HepG2 (cell line): Measurements from ENCODE around the gene PKP3. TPM values are rescaled to one million over a fixed set of nuclear protein-coding genes. Genes with fewer than 3 reads are reported as not detected.
A peak's percentile ranks its signal among the peaks of the same experiment; 100 is the strongest.

Source experiments
- ATAC-seq: fragments of 200-7000 bp; cut with Tn5 transposase; 3 replicates; pipeline ENCODE4 v1.9.1; 2020; ENCODE audit warnings: mild to moderate bottlenecking, moderate library complexity
- Bru-seq: library from RNA; stranded (reverse); fragments of 400-500 nt; gene quantifications from one replicate; lab custom pipeline; 2021; lab: Mats Ljungman, UMichigan
- BruChase-seq, 2 experiments: library from RNA; stranded (reverse); fragments of 400-500 nt; gene quantifications; one replicate each; lab custom pipeline; 2021; lab: Mats Ljungman, UMichigan
- BruUV-seq: library from RNA; stranded (reverse); fragments of 400-500 nt; replicated peaks from 2 replicates; lab custom pipeline; 2021; lab: Mats Ljungman, UMichigan
- CTCF ChIA-PET: fragments of 300-600 bp; formaldehyde crosslinking; extraction: SDS; loops from one replicate; lab custom pipeline; 2021; ENCODE audit warnings: low total read pairs, inconsistent platforms, low intra/inter-chr PET ratio; lab: Yijun Ruan, JAX
- POLR2A ChIA-PET: fragments of 350-600 bp; sonication (Branson Sonifier 250); formaldehyde crosslinking; loops from one replicate; lab custom pipeline; 2020; ENCODE audit warnings: antibody characterized with exemption, inconsistent platforms; lab: Yijun Ruan, JAX
- DNase-seq: peaks from one replicate; pipeline ENCODE4 v3.0.0-alpha.2; 2015; ENCODE audit warnings: low spot score
- FAIRE-seq: peaks from 3 replicates; lab custom pipeline; 2011; peaks lifted over from hg19 to GRCh38; lab: Jason Lieb, UNC
- H2AFZ ChIP-seq: one replicate; pipeline ENCODE4 v1.6.1; 2011; ENCODE audit warnings: low read length, inconsistent platforms
- H3K27ac ChIP-seq: fragments of 300-600 bp; 3 replicates; pipeline ENCODE4 v1.8.0; 2011; ENCODE audit warnings: mixed run types, mild to moderate bottlenecking, mixed read lengths, low read length, inconsistent platforms; ENCODE audit not compliant: insufficient read depth; ENCODE audit errors: extremely low read length
- H3K27me3 ChIP-seq, 2 experiments: fragments of 200-600 bp in 1 of 2; 2 replicates in 1 of 2; 3 replicates in 1 of 2; pipeline versions ENCODE4 v1.6.0 to v1.8.0; 2011; ENCODE audit warnings: low read length in 2 of 2, mild to moderate bottlenecking in 2 of 2, moderate library complexity in 2 of 2, inconsistent platforms in 1 of 2; ENCODE audit not compliant: insufficient read depth in 2 of 2, control insufficient read depth in 1 of 2
- H3K36me3 ChIP-seq, 2 experiments: fragments of 200-600 bp in 1 of 2; replicated peaks in 1 of 2; 2 replicates in 1 of 2; 3 replicates in 1 of 2; pipeline versions ENCODE4 v1.5.1 to v1.8.0; 2011; ENCODE audit warnings: low read length in 2 of 2, inconsistent platforms in 1 of 2; ENCODE audit not compliant: insufficient read depth in 2 of 2, control insufficient read depth in 1 of 2
- H3K4me1 ChIP-seq: 2 replicates; pipeline ENCODE4 v1.5.1; 2012; ENCODE audit warnings: low read length, inconsistent platforms; ENCODE audit not compliant: insufficient read depth
- H3K4me2 ChIP-seq: 2 replicates; pipeline ENCODE4 v1.6.0; 2011; ENCODE audit warnings: low read depth, low read length, inconsistent platforms
- H3K4me3 ChIP-seq, 3 experiments: fragments of 200-600 bp in 1 of 3; sonication (generic), shearing (Covaris generic) in 1 of 3; replicated peaks in 1 of 3; 2 replicates each; pipeline ENCODE4 v1.5.1; 2011 to 2016; ENCODE audit warnings: low read length in 3 of 3, inconsistent platforms in 2 of 3, low read depth in 2 of 3, mild to moderate bottlenecking in 2 of 3, control low read depth in 1 of 3, mixed read lengths in 1 of 3; ENCODE audit not compliant: insufficient read depth in 1 of 3
- H3K79me2 ChIP-seq: one replicate; pipeline ENCODE4 v1.6.1; 2011; ENCODE audit warnings: low read length, inconsistent platforms; ENCODE audit not compliant: insufficient read depth
- H3K9ac ChIP-seq: 2 replicates; pipeline ENCODE4 v1.6.0; 2011; ENCODE audit warnings: mild to moderate bottlenecking, low read depth, low read length, inconsistent platforms; ENCODE audit not compliant: insufficient read depth
- H3K9me3 ChIP-seq: 2 replicates; pipeline ENCODE4 v1.5.1; 2012; ENCODE audit warnings: mild to moderate bottlenecking, low read length
- H4K20me1 ChIP-seq: 2 replicates; pipeline ENCODE4 v1.6.0; 2011; ENCODE audit warnings: inconsistent platforms, mild to moderate bottlenecking, low read length, moderate library complexity; ENCODE audit not compliant: insufficient read depth
- KIAA2018 ChIP-seq: sonication (generic); formaldehyde crosslinking; IDR thresholded peaks from 2 replicates; pipeline ENCODE4 v1.5.0; 2020; ENCODE audit warnings: mild to moderate bottlenecking, missing genetic modification reagents, borderline replicate concordance
- PCBP2 ChIP-seq: fragments of 200-400 bp; formaldehyde crosslinking; optimal IDR thresholded peaks from 2 replicates; pipeline ENCODE3; 2018; ENCODE audit warnings: low read length, low read depth; ENCODE audit not compliant: poor library complexity, severe bottlenecking
- WGBS: methylation state at CpG from one replicate; pipeline ENCODE4 v1.1.6; 2017; ENCODE audit warnings: low lambda C conversion rate; 5-methylcytosine and 5-hydroxymethylcytosine counted together
- in situ Hi-C: cut with HindIII; loops from 2 replicates; pipeline ENCODE4 v1.10.0; 2017; ENCODE audit warnings: low pct_unique_long_range_greater_than_20kb; ENCODE audit not compliant: extremely low pct_ligation_motif_present
- intact Hi-C: fragments of 100-400 bp; cut with micrococcal nuclease; formaldehyde crosslinking; loops from one replicate; pipeline ENCODE4 v1.10.0; 2022; ENCODE audit not compliant: unreplicated experiment
- long read RNA-seq, 2 experiments: library from RNA in 1 of 2; library from polyadenylated mRNA in 1 of 2; stranded (forward) in 1 of 2; unstranded in 1 of 2; transcript quantifications; one replicate each; pipeline ENCODE4 v2.0.0, GENCODE V29; 2019 to 2022
- polyA minus RNA-seq, 3 experiments: library from RNA; depleted of rRNA, polyadenylated mRNA; stranded (reverse); fragments of >200 nt; gene quantifications; 2 replicates each; pipeline ENCODE4 v1.2.3, GENCODE V29; 2011; ENCODE audit warnings: low replicate concordance in 1 of 3
- polyA plus RNA-seq, 8 experiments: library from polyadenylated mRNA; depleted of rRNA in 3 of 8; stranded (reverse) in 7 of 8; unstranded in 1 of 8; fragments of >200 nt; fragmentation: Illumina TruSeq in 4 of 8; extraction: Trizol in 4 of 8; gene quantifications; 2 replicates each; pipeline versions ENCODE4 v1.2.1 to v1.2.3, GENCODE V29; 2011 to 2016; ENCODE audit warnings: low read depth in 4 of 8, missing spikeins in 1 of 8, mixed read lengths in 1 of 8; ENCODE audit not compliant: insufficient read depth in 1 of 8
- total RNA-seq, 5 experiments: library from RNA; depleted of rRNA; stranded (reverse); fragments of >200 nt; fragmentation: Illumina TruSeq; extraction: Trizol; gene quantifications; 2 replicates each; pipeline ENCODE4 v1.2.3, GENCODE V29; 2016; ENCODE audit warnings: low read depth in 1 of 5

The PKP3 gene, protein sequence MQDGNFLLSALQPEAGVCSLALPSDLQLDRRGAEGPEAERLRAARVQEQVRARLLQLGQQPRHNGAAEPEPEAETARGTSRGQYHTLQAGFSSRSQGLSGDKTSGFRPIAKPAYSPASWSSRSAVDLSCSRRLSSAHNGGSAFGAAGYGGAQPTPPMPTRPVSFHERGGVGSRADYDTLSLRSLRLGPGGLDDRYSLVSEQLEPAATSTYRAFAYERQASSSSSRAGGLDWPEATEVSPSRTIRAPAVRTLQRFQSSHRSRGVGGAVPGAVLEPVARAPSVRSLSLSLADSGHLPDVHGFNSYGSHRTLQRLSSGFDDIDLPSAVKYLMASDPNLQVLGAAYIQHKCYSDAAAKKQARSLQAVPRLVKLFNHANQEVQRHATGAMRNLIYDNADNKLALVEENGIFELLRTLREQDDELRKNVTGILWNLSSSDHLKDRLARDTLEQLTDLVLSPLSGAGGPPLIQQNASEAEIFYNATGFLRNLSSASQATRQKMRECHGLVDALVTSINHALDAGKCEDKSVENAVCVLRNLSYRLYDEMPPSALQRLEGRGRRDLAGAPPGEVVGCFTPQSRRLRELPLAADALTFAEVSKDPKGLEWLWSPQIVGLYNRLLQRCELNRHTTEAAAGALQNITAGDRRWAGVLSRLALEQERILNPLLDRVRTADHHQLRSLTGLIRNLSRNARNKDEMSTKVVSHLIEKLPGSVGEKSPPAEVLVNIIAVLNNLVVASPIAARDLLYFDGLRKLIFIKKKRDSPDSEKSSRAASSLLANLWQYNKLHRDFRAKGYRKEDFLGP
- 21.1 and 28.7 TPM in 2 replicates for total RNA-seq (2016; rRNA removed; fragmentation: Illumina TruSeq; extraction: Trizol)
- total RNA-seq (2016; cell fraction: cytosol; rRNA removed; fragmentation: Illumina TruSeq; extraction: Trizol; ENCODE audit: low read depth): 5.8 and 6.9 TPM in 2 replicates
- 17.5 and 29.7 TPM in 2 replicates for total RNA-seq (2016; cell fraction: insoluble cytoplasmic fraction; rRNA removed; fragmentation: Illumina TruSeq; extraction: Trizol)
- 13.9 and 14.9 TPM in 2 replicates for total RNA-seq (2016; cell fraction: membrane; rRNA removed; fragmentation: Illumina TruSeq; extraction: Trizol)
- total RNA-seq (2016; cell fraction: nucleus; rRNA removed; fragmentation: Illumina TruSeq; extraction: Trizol): 14.5 and 19.8 TPM in 2 replicates
- 18.0 and 25.1 TPM in 2 replicates for polyA plus RNA-seq (2011; rRNA removed)
- 13.8 and 24.2 TPM in 2 replicates for polyA plus RNA-seq (2011; cell fraction: cytosol; rRNA removed)
- polyA plus RNA-seq (2011; cell fraction: nucleus; rRNA removed): 59.8 and 70.5 TPM in 2 replicates
- 12.9 and 13.0 TPM in 2 replicates for polyA plus RNA-seq (2012)
- 4.6 and 4.9 TPM in 2 replicates for polyA plus RNA-seq (2016; cell fraction: cytosol; fragmentation: Illumina TruSeq; extraction: Trizol; ENCODE audit: low read depth)
- 22.3 and 24.1 TPM in 2 replicates for polyA plus RNA-seq (2016; cell fraction: insoluble cytoplasmic fraction; fragmentation: Illumina TruSeq; extraction: Trizol; ENCODE audit: low read depth)
- polyA plus RNA-seq (2016; cell fraction: membrane; fragmentation: Illumina TruSeq; extraction: Trizol; ENCODE audit: low read depth): 7.9 and 9.3 TPM in 2 replicates
- polyA plus RNA-seq (2016; cell fraction: nucleus; fragmentation: Illumina TruSeq; extraction: Trizol; ENCODE audit: insufficient read depth, low read depth): 38.2 and 40.1 TPM in 2 replicates
- 30.4 and 42.3 TPM in 2 replicates for polyA minus RNA-seq (2011; rRNA and poly(A)+ RNA removed; ENCODE audit: low replicate concordance)
- 24.6 and 25.2 TPM in 2 replicates for polyA minus RNA-seq (2011; cell fraction: cytosol; rRNA and poly(A)+ RNA removed)
- 9.9 and 14.7 TPM in 2 replicates for polyA minus RNA-seq (2011; cell fraction: nucleus; rRNA and poly(A)+ RNA removed)
- Bru-seq, nascent RNA: percentile 42 among the genes with signal in this experiment
- percentile 55 among the genes with signal in this experiment for BruChase-seq, experiment 1, labeled RNA remaining after a 6-hour chase
- percentile 51 among the genes with signal in this experiment for BruChase-seq, experiment 2, labeled RNA remaining after a 2-hour chase
- long read RNA-seq, experiment 1, transcript PKP3-201 (13 exons, 2,809 nt): major isoform, 27 of 36 reads
- long read RNA-seq, experiment 1, partial matches to known transcripts: 7 of 36 reads
- long read RNA-seq, experiment 1, other reads (novel, unspliced or antisense): 2 of 36 reads
- long read RNA-seq, experiment 2, transcript PKP3-201 (13 exons, 2,809 nt): major isoform, 49 of 91 reads
- long read RNA-seq, experiment 2, partial matches to known transcripts: 33 of 91 reads
- long read RNA-seq, experiment 2, other reads (novel, unspliced or antisense): 7 of 91 reads

DNA sequence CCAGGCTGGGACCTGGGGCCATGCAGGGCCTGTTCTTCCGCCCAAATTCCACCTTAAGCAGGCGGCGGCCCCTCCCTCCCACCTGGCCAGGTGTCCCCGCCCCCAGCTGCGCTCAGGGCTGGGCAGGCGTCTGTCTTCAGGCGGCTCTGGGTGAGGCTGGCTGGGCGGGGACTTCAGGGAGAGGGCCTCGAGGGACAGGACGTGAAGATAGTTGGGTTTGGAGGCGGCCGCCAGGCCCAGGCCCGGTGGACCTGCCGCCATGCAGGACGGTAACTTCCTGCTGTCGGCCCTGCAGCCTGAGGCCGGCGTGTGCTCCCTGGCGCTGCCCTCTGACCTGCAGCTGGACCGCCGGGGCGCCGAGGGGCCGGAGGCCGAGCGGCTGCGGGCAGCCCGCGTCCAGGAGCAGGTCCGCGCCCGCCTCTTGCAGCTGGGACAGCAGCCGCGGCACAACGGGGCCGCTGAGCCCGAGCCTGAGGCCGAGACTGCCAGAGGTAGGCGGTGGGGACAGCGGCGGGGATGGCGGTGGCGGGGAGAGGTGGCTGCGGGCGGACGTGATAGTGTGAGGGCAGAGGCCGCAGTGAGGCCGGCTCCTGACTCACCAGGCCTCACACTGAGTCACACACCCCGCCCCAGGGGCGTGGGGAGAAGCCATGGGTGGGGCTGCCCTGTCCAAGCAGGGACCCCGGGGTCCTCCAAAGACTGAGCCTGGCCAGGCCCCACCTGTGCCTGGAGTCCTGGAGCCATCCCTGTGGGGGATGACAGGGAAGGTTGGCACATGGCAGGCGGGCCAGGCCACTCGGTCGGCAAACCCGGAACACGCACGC lies at the start of gene PKP3:
TSS of gene PKP3 (plus strand) at position 176 of the 824 bp plus-strand sequence. CDS start at position 260, 84 bp downstream.
- Histone ChIP-seq H4K20me1 (no peaks in the 10 kb centered on the region), H3K9ac (peak within 1 kb of the TSS; percentile 70), H3K4me3 (peak within 1 kb of the TSS; percentile 50 to 76 (median 75)), H3K36me3 (peaks cover 1 to 7% of the 10 kb centered on the region in 2 experiments; a peak in 3 of 5 replicates), H3K9me3 (no peaks in the 10 kb centered on the region), H3K27ac (peak within 1 kb of the TSS; percentile 54), H3K4me2 (peak within 1 kb of the TSS; percentile 90), H3K79me2 (peaks cover 8% of the 10 kb centered on the region), H3K4me1 (peaks cover 74% of the 10 kb centered on the region), H2AFZ (no peak within 1 kb of the TSS), H3K27me3 (peaks cover 0 to 2% of the 10 kb centered on the region in 2 experiments; a peak in 3 of 5 replicates)
- FAIRE-seq (no peak), ATAC-seq (peak; percentile 33), DNase-seq (peak; percentile 37)
- CTCF ChIA-PET: no interaction called here
- POLR2A ChIA-PET: interaction anchor here (1.5 to 2.6 kb wide), 3 partner anchors 13 to 53 kb away, joined by 4 to 15 read pairs (median 5); no protein-coding TSS in a partner anchor
- TSS peak; percentile 79 for BruUV-seq
- intact Hi-C loops: no loop called here
- 1% methylated on average over 25 of the region's 57 CpGs for WGBS
- in situ Hi-C loops: no loop called here
- no peak for TF ChIP-seq KIAA2018 (CRISPR knock-in tag)
- TF ChIP-seq PCBP2: no peak
